Type B pancreatic cell (in vitro differentiated cells): ENCODE results near the gene ARHGEF7. TPM values are rescaled to one million over a fixed set of nuclear protein-coding genes. Genes with fewer than 3 reads are reported as not detected.
A peak's percentile ranks its signal among the peaks of the same experiment; 100 is the strongest.

Experiments used
- DNase-seq: peaks from one replicate; pipeline ENCODE4 v3.0.0; 2021; ENCODE audit warnings: mixed read lengths; ENCODE audit not compliant: unreplicated experiment; ENCODE audit errors: extremely low spot score
- H3K27ac Mint-ChIP-seq: 2 replicates; pipeline ENCODE4 v1.8.0; 2021; ENCODE audit warnings: mild to moderate bottlenecking, mixed read lengths
- H3K27me3 Mint-ChIP-seq: 2 replicates; pipeline ENCODE4 v1.8.0; 2021; ENCODE audit warnings: mixed read lengths
- H3K36me3 Mint-ChIP-seq: 2 replicates; pipeline ENCODE4 v1.8.0; 2021; ENCODE audit warnings: mixed read lengths
- H3K4me1 Mint-ChIP-seq: one replicate; pipeline ENCODE4 v1.8.0; 2021; ENCODE audit warnings: mixed read lengths; ENCODE audit not compliant: unreplicated experiment
- H3K4me3 Mint-ChIP-seq: 2 replicates; pipeline ENCODE4 v1.8.0; 2021; ENCODE audit warnings: mild to moderate bottlenecking, mixed read lengths
- H3K9me3 Mint-ChIP-seq: 2 replicates; pipeline ENCODE4 v1.8.0; 2021; ENCODE audit warnings: mixed read lengths
- total RNA-seq: library from RNA; stranded (reverse); gene quantifications from 2 replicates; pipeline ENCODE4 v1.2.1, GENCODE V29; 2021; ENCODE audit warnings: low replicate concordance
- TF ChIP-seq, protein P1 (sequence below): fragments of 200-600 bp; sonication (generic); conservative IDR thresholded peaks from 2 replicates; pipeline ENCODE4 v1.5.0; 2021; ENCODE audit warnings: antibody characterized with exemption, mild to moderate bottlenecking

Gene ARHGEF7
- total RNA-seq, 1 donor from 2014 or later = 103 TPM

DNA sequence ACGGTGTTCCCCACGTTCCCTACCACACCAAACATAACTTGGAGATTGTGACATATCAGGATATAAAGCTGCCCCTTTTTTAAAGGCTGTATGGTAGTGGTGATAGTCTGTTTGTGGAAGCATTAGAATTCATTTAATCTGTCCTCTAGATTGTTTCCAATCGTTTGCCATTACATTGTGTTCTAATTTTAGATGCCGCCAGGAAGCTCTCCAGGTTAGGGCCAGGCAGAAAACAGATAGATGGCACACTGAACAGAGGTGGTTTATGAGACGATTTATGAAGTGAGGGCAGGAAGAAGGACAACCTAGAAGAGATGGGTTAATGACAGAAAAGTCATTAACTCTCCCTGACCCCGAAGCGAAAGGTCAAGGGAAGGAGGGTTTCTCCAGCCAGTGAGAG, 30.0 kb downstream of the ARHGEF7 start:
- peaks cover 4% of the 10 kb centered on the region for H3K4me1 Mint-ChIP-seq
- H3K36me3 Mint-ChIP-seq = no peaks in the 10 kb centered on the region
- no peaks in the 10 kb centered on the region for H3K9me3 Mint-ChIP-seq
- TF ChIP-seq, protein P1, sequence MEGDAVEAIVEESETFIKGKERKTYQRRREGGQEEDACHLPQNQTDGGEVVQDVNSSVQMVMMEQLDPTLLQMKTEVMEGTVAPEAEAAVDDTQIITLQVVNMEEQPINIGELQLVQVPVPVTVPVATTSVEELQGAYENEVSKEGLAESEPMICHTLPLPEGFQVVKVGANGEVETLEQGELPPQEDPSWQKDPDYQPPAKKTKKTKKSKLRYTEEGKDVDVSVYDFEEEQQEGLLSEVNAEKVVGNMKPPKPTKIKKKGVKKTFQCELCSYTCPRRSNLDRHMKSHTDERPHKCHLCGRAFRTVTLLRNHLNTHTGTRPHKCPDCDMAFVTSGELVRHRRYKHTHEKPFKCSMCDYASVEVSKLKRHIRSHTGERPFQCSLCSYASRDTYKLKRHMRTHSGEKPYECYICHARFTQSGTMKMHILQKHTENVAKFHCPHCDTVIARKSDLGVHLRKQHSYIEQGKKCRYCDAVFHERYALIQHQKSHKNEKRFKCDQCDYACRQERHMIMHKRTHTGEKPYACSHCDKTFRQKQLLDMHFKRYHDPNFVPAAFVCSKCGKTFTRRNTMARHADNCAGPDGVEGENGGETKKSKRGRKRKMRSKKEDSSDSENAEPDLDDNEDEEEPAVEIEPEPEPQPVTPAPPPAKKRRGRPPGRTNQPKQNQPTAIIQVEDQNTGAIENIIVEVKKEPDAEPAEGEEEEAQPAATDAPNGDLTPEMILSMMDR = no peak
- H3K27ac Mint-ChIP-seq = no peak overlapping the region
- H3K27me3 Mint-ChIP-seq = no peaks in the 10 kb centered on the region
- H3K4me3 Mint-ChIP-seq = no peak overlapping the region
- no peak for DNase-seq

DNA sequence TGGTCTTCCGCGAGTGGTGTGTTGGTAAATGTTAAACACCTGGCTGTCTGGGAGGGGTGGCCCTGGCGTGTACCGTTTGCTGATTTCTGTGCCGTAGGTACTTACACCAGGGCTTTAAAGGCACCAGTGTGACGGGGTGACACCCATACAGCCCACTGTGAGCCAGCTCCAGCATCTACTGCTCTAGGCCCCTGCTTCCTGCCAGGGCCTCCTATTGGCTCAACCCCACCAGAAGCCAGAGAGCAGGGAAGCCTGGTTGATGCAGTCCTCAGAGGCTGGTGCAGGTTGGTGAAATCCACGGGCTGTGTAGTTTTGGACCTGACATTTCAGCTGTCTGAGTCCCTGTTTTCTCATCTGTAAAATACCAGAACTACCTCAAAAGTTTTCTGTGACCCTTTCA, 30.4 kb downstream of the ARHGEF7 start:
- Mint-ChIP-seq H3K9me3 (no peaks in the 10 kb centered on the region), H3K36me3 (no peaks in the 10 kb centered on the region), H3K27me3 (no peaks in the 10 kb centered on the region), H3K4me3 (no peak overlapping the region), H3K4me1 (no peaks in the 10 kb centered on the region), H3K27ac (no peak overlapping the region)
- TF ChIP-seq, protein P1 = no peak
- no peak for DNase-seq

DNA sequence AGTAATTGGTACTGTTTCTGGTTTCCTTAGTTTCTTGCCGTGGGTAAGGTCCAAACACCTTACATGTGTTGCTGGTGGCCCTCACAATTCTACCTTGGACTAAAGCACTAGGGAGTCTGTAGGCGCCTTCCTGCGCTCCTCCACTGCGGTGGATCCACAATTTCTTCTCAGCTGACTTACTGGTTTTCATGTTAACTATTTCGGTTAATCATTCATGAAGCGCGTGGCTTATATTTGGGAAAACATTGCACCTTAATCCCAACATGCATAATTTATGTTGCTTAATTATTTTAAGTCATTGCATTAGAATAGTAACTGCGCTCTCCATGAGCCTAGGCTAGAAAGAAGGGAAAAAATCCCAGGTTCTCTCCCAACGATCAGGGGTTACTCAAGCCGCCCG, 37.7 kb downstream of the ARHGEF7 start:
- H3K27ac Mint-ChIP-seq = peak overlapping the region; percentile 92
- peaks cover 17% of the 10 kb centered on the region for H3K4me1 Mint-ChIP-seq
- no peak for DNase-seq
- peak overlapping the region; percentile 93 for H3K4me3 Mint-ChIP-seq
- TF ChIP-seq, protein P1 = no peak
- H3K9me3 Mint-ChIP-seq = no peaks in the 10 kb centered on the region
- no peaks in the 10 kb centered on the region for H3K36me3 Mint-ChIP-seq
- no peaks in the 10 kb centered on the region for H3K27me3 Mint-ChIP-seq

DNA sequence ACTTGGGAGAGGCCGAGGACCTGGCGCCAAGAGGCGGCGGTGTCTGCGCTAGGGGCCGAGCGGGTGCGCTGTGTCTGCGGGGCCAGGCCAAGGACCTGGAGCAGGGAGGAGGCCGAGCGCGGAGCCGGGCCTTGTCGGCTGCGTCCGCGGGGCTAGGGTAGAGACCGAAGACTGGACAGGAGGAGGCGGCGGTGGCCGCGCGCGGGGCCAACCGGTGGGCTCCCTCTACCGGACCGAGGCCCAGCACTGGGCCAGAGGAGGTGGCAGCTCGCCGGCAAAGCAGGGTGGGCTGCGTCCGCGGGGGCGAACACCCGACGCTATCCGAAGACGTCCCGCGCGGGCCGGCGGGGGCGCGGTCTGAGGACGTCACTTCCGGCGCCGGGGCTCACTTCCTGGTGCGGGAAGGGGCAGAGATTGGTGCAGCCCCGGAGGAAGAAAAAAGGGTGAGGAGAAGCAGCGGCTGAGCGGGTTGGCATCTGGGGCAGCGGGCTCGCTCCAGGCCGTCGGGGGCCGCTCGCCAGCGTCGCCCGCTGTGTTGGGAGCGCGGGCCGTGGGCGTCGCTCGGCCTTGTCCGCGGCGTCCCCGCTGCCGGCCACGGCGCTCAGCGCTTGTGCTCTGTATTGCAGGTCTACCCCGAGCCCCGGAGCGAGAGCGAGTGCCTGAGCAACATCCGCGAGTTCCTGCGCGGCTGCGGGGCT, 38.3 kb downstream of the ARHGEF7 start:
- DNase-seq = peak; percentile 97
- Mint-ChIP-seq H3K27ac (peak overlapping the region; percentile 92), H3K36me3 (no peaks in the 10 kb centered on the region), H3K27me3 (no peaks in the 10 kb centered on the region), H3K9me3 (no peaks in the 10 kb centered on the region), H3K4me1 (peaks cover 17% of the 10 kb centered on the region), H3K4me3 (peak overlapping the region; percentile 93)
- TF ChIP-seq, protein P1 = peak; percentile 30

- peak overlapping the region; percentile 97 for H3K27ac Mint-ChIP-seq
- H3K9me3 Mint-ChIP-seq = no peaks in the 10 kb centered on the region
- peaks cover 20% of the 10 kb centered on the region for H3K4me1 Mint-ChIP-seq
- peak overlapping the region; percentile 93 for H3K4me3 Mint-ChIP-seq
- TF ChIP-seq, protein P1 = no peak
- H3K27me3 Mint-ChIP-seq = no peaks in the 10 kb centered on the region
- peaks cover 3% of the 10 kb centered on the region for H3K36me3 Mint-ChIP-seq
- no peak for DNase-seq
These were observed 38.8 kb downstream of the ARHGEF7 start for GRCh38 chr13:111153977-111154332.
